HG03354 (cell line): ENCODE measurements around the gene CDON.
"Not testable (repeated sequence)": the region's sequence is repeated elsewhere in the genome, so short reads cannot be mapped to it uniquely, and the experiment has no call there.

Source experiments
- ATAC-seq: cut with Tn5 transposase; IDR thresholded peaks from one replicate; pipeline ENCODE4 v1.9.1; 2021; ENCODE audit warnings: mild to moderate bottlenecking; ENCODE audit not compliant: unreplicated experiment, poor library complexity, severe bottlenecking

CDON gene

GRCh38 chr11:126051117-126051516, 11.5 kb downstream of the CDON start:
- no peak for ATAC-seq

GRCh38 chr11:126049159-126049558, 13.5 kb downstream of the CDON start:
- no peak for ATAC-seq

GRCh38 chr11:126048197-126048596, 14.5 kb downstream of the CDON start:
- no peak for ATAC-seq

- no peak for ATAC-seq
These were observed 16.0 kb downstream of the CDON start for GRCh38 chr11:126046570-126047195.

GRCh38 chr11:126039485-126040271, 23.0 kb downstream of the CDON start:
- no peak for ATAC-seq

- ATAC-seq, result no peak
These were observed 26.9 kb downstream of the CDON start for GRCh38 chr11:126035718-126036117.

GRCh38 chr11:126034933-126035425, 27.7 kb downstream of the CDON start:
- no peak for ATAC-seq

GRCh38 chr11:126034039-126034932, 28.4 kb downstream of the CDON start:
- ATAC-seq, result no peak

- no peak for ATAC-seq
These were observed 30.3 kb downstream of the CDON start for GRCh38 chr11:126032375-126032774.

GRCh38 chr11:126029805-126030204, 32.9 kb downstream of the CDON start:
- no peak for ATAC-seq

GRCh38 chr11:126029237-126029636, 33.4 kb downstream of the CDON start:
- no peak for ATAC-seq

GRCh38 chr11:126028534-126028933, 34.1 kb downstream of the CDON start:
- not testable (repeated sequence) for ATAC-seq

- no peak for ATAC-seq
These were observed 36.1 kb downstream of the CDON start for GRCh38 chr11:126026579-126026978.

- ATAC-seq, result no peak
These were observed 36.8 kb downstream of the CDON start for GRCh38 chr11:126025822-126026221.

GRCh38 chr11:126024123-126024522, 38.5 kb downstream of the CDON start:
- ATAC-seq, result no peak

- ATAC-seq, result no peak
These were observed 49.8 kb downstream of the CDON start for GRCh38 chr11:126012852-126013251.

GRCh38 chr11:126011754-126012153, 50.9 kb downstream of the CDON start:
- no peak for ATAC-seq

GRCh38 chr11:126011265-126011664, 51.4 kb downstream of the CDON start:
- ATAC-seq, result no peak

- no peak for ATAC-seq
These were observed 53.7 kb downstream of the CDON start for GRCh38 chr11:126008956-126009355.

- no peak for ATAC-seq
These were observed 55.4 kb downstream of the CDON start for GRCh38 chr11:126007238-126007637.
